Lower leg skin (tissue), 3 donors: ENCODE data around the gene ADD1.

Experiments used
- POLR2A ChIP-seq, 2 donors: fragments of 450-650 bp; IDR thresholded peaks; one replicate each; pipeline ENCODE4 v1.6.1; 2016 to 2017; ENCODE audit warnings: antibody characterized with exemption in 2 of 2, mild to moderate bottlenecking in 1 of 2, moderate library complexity in 1 of 2
- TF ChIP-seq, protein P1 (sequence below), 3 donors: fragments of 450-650 bp; IDR thresholded peaks; one replicate each; pipeline ENCODE4 v1.5.1; 2016; ENCODE audit warnings: antibody characterized with exemption in 3 of 3, mild to moderate bottlenecking in 3 of 3, moderate library complexity in 2 of 3

GRCh38 chr4:2871911-2872310, 28.3 kb downstream of the ADD1 start:
- TF ChIP-seq, protein P1, sequence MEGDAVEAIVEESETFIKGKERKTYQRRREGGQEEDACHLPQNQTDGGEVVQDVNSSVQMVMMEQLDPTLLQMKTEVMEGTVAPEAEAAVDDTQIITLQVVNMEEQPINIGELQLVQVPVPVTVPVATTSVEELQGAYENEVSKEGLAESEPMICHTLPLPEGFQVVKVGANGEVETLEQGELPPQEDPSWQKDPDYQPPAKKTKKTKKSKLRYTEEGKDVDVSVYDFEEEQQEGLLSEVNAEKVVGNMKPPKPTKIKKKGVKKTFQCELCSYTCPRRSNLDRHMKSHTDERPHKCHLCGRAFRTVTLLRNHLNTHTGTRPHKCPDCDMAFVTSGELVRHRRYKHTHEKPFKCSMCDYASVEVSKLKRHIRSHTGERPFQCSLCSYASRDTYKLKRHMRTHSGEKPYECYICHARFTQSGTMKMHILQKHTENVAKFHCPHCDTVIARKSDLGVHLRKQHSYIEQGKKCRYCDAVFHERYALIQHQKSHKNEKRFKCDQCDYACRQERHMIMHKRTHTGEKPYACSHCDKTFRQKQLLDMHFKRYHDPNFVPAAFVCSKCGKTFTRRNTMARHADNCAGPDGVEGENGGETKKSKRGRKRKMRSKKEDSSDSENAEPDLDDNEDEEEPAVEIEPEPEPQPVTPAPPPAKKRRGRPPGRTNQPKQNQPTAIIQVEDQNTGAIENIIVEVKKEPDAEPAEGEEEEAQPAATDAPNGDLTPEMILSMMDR (IDR thresholded peaks at IDR 0.05) = no peak
- no peak for TF ChIP-seq POLR2A (IDR thresholded peaks at IDR 0.05)
